Endodermal cell (in vitro differentiated cells): ENCODE measurements around the gene RPS23. TPM values are rescaled to one million over a fixed set of nuclear protein-coding genes. Genes with fewer than 3 reads are reported as not detected.

Source experiments
- DNase-seq: peaks from one replicate; pipeline ENCODE4 v3.0.0-alpha.2; 2017
- H3K27ac ChIP-seq: 2 replicates; pipeline ENCODE4 v1.5.1; 2013; ENCODE audit warnings: mild to moderate bottlenecking, low read depth, low read length, moderate library complexity
- H3K27me3 ChIP-seq: 2 replicates; pipeline ENCODE4 v1.6.1; 2013; ENCODE audit warnings: mild to moderate bottlenecking, low read length, moderate library complexity; ENCODE audit not compliant: insufficient read depth, control insufficient read depth, poor library complexity, severe bottlenecking
- H3K36me3 ChIP-seq: 2 replicates; pipeline ENCODE4 v1.7.0; 2013; ENCODE audit warnings: mild to moderate bottlenecking, low read length, moderate library complexity; ENCODE audit not compliant: control insufficient read depth, insufficient read depth
- H3K4me1 ChIP-seq: one replicate; pipeline ENCODE4 v1.7.0; 2013; ENCODE audit warnings: low read length; ENCODE audit not compliant: control insufficient read depth, insufficient read depth
- H3K4me3 ChIP-seq: 2 replicates; pipeline ENCODE4 v1.5.1; 2013; ENCODE audit warnings: mild to moderate bottlenecking, low read length, moderate library complexity
- H3K9ac ChIP-seq: 2 replicates; pipeline ENCODE4 v1.6.1; 2013; ENCODE audit warnings: mild to moderate bottlenecking, low read length, moderate library complexity; ENCODE audit not compliant: poor library complexity, severe bottlenecking; ENCODE audit errors: extremely low read depth
- H3K9me3 ChIP-seq: 2 replicates; pipeline ENCODE4 v1.6.1; 2013; ENCODE audit warnings: mild to moderate bottlenecking, low read length, moderate library complexity; ENCODE audit not compliant: control insufficient read depth
- H3K27ac Mint-ChIP-seq: 2 replicates; pipeline ENCODE4 v1.8.0; 2020; ENCODE audit warnings: mixed read lengths
- H3K27me3 Mint-ChIP-seq: 2 replicates; pipeline ENCODE4 v1.8.0; 2021; ENCODE audit warnings: mild to moderate bottlenecking, mixed read lengths; ENCODE audit not compliant: insufficient read depth
- H3K36me3 Mint-ChIP-seq: 2 replicates; pipeline ENCODE4 v1.8.0; 2020; ENCODE audit warnings: low read depth, mixed read lengths
- H3K4me1 Mint-ChIP-seq: 2 replicates; pipeline ENCODE4 v1.8.0; 2020; ENCODE audit warnings: mixed read lengths
- H3K4me3 Mint-ChIP-seq: 2 replicates; pipeline ENCODE4 v1.8.0; 2020; ENCODE audit warnings: mild to moderate bottlenecking, moderate library complexity, mixed read lengths
- H3K9me3 Mint-ChIP-seq: 2 replicates; pipeline ENCODE4 v1.8.0; 2020; ENCODE audit warnings: mild to moderate bottlenecking, mixed read lengths
- CTCF ChIP-seq: fragments of 200-600 bp; sonication (generic); conservative IDR thresholded peaks from 2 replicates; pipeline ENCODE4 v1.5.0; 2021; ENCODE audit warnings: antibody characterized with exemption, mild to moderate bottlenecking
- WGBS, 2 experiments: methylation state at CpG; one replicate each; pipeline versions ENCODE4 v1.1.5 to v1.1.7; 2013; ENCODE audit warnings: missing lambda C conversion rate in 2 of 2, mixed read lengths in 1 of 2; ENCODE audit not compliant: insufficient coverage in 1 of 2, insufficient read length in 1 of 2; 5-methylcytosine and 5-hydroxymethylcytosine counted together
- total RNA-seq, 2 donors: library from RNA; stranded (reverse); fragmentation: NEBNext Ultra II Directional in 1 of 2; extraction: Animal tissue kit (Norgen Biotek cat#: 25700) in 1 of 2; gene quantifications; 2 replicates in 1 of 2; 3 replicates in 1 of 2; pipeline ENCODE4 v1.2.1, GENCODE V29; 2021

RPS23 gene
- total RNA-seq, 2 donors from 2014 or later, result 2,365 to 2,370 TPM

- no peak overlapping the region for H3K4me3 ChIP-seq
- peaks cover 8% of the 10 kb centered on the region for H3K4me1 ChIP-seq
- TF ChIP-seq CTCF, result peak; percentile 97
- Mint-ChIP-seq H3K4me1 (peaks cover 15% of the 10 kb centered on the region), H3K9me3 (peaks cover 16% of the 10 kb centered on the region), H3K36me3 (peaks cover 6% of the 10 kb centered on the region), H3K27ac (no peak overlapping the region), H3K27me3 (peaks cover 38% of the 10 kb centered on the region), H3K4me3 (no peak overlapping the region)
- peak; percentile 91 for DNase-seq
- no peaks in the 10 kb centered on the region for H3K36me3 ChIP-seq
- H3K27me3 ChIP-seq, result peaks cover 21% of the 10 kb centered on the region
- H3K9ac ChIP-seq, result no peak overlapping the region
- 52 to 54% methylated on average over 15 to 17 of the region's 17 CpGs for WGBS, 2 experiments
- H3K27ac ChIP-seq, result no peak overlapping the region
- H3K9me3 ChIP-seq, result peaks cover 17% of the 10 kb centered on the region
Observed at GRCh38 chr5:82312373-82312856, 34.3 kb upstream of the RPS23 start.

- Histone ChIP-seq H3K4me1 (peaks cover 10% of the 10 kb centered on the region), H3K27me3 (no peaks in the 10 kb centered on the region), H3K4me3 (peak overlapping the region; percentile 0), H3K27ac (no peak overlapping the region), H3K36me3 (no peaks in the 10 kb centered on the region), H3K9ac (no peak overlapping the region), H3K9me3 (peaks cover 17% of the 10 kb centered on the region)
- Mint-ChIP-seq H3K36me3 (peaks cover 6% of the 10 kb centered on the region), H3K4me3 (no peak overlapping the region), H3K4me1 (peaks cover 31% of the 10 kb centered on the region), H3K27me3 (peaks cover 11% of the 10 kb centered on the region), H3K9me3 (peaks cover 16% of the 10 kb centered on the region), H3K27ac (no peak overlapping the region)
- 84 to 100% methylated on average over 1 to 3 of the region's 4 CpGs for WGBS, 2 experiments
- TF ChIP-seq CTCF, result no peak
- DNase-seq, result no peak
Observed at GRCh38 chr5:82309091-82309531, 31.0 kb upstream of the RPS23 start.

GRCh38 chr5:82308416-82308815, 30.3 kb upstream of the RPS23 start:
- Mint-ChIP-seq H3K9me3 (peaks cover 16% of the 10 kb centered on the region), H3K36me3 (peaks cover 6% of the 10 kb centered on the region), H3K4me3 (no peak overlapping the region), H3K27me3 (peaks cover 7% of the 10 kb centered on the region), H3K27ac (no peak overlapping the region), H3K4me1 (peaks cover 30% of the 10 kb centered on the region)
- peak overlapping the region; percentile 0 for H3K4me3 ChIP-seq
- TF ChIP-seq CTCF, result no peak
- peaks cover 10% of the 10 kb centered on the region for H3K4me1 ChIP-seq
- peaks cover 17% of the 10 kb centered on the region for H3K9me3 ChIP-seq
- WGBS, 2 experiments, result 100% methylated on average over 1 of the region's 1 CpG; no CpG with 5 or more reads in 1 of the 2 experiments
- no peaks in the 10 kb centered on the region for H3K36me3 ChIP-seq
- no peak for DNase-seq
- H3K27ac ChIP-seq, result no peak overlapping the region
- H3K9ac ChIP-seq, result no peak overlapping the region
- no peaks in the 10 kb centered on the region for H3K27me3 ChIP-seq
